ENCODE data around the gene TOR1A. TPM values are rescaled to one million over a fixed set of nuclear protein-coding genes. Genes with fewer than 3 reads are reported as not detected.
"Not testable (repeated sequence)": the region's sequence is repeated elsewhere in the genome, so short reads cannot be mapped to it uniquely, and the experiment has no call there.

TOR1A gene
- total RNA-seq, 1 donor from 2014 or later, result 60.5 TPM

- H3K27me3 Mint-ChIP-seq, result peaks cover 18% of the 10 kb centered on the region
- H3K4me1 Mint-ChIP-seq, result peaks cover 12% of the 10 kb centered on the region
- DNase-seq, result peak; percentile 80
- H3K9me3 Mint-ChIP-seq, result no peaks in the 10 kb centered on the region
- intact Hi-C loops (cut with micrococcal nuclease), result no loop called here
- H3K36me3 Mint-ChIP-seq (ENCODE audit: low read depth), result no peaks in the 10 kb centered on the region
- H3K4me3 Mint-ChIP-seq, result peak overlapping the region; percentile 58
- H3K27ac Mint-ChIP-seq, result peak overlapping the region; percentile 53
These were observed 46.8 kb downstream of the TOR1A start for GRCh38 chr9:129776938-129777768.

DNA sequence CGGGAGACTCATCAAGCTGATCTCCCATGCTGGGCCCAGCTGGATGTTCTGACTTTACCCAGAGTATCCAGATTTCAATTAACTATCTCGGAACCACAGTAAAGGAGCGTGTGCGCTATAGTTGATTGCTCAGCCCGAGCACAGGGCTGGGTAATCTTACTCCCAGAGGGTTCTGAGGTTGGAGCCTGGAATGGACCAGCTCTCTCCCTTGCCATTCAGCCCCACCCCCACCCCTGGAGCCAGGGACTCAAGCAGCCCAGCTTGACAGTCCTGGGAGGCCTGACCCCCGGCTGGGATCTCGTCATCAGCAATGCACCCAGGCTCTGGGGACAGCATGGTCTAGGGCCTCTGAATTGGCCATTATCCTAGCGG is 47.4 kb downstream of the TOR1A start:
- Mint-ChIP-seq H3K27ac (no peak overlapping the region), H3K4me3 (no peak overlapping the region), H3K9me3 (no peaks in the 10 kb centered on the region), H3K27me3 (peaks cover 18% of the 10 kb centered on the region), H3K36me3 (ENCODE audit: low read depth) (no peaks in the 10 kb centered on the region), H3K4me1 (peaks cover 12% of the 10 kb centered on the region)
- no peak for DNase-seq
- intact Hi-C loops (cut with micrococcal nuclease), result no loop called here

GRCh38 chr9:129776096-129776495 is 47.8 kb downstream of the TOR1A start:
- H3K4me3 Mint-ChIP-seq; H3K9me3 Mint-ChIP-seq; H3K27ac Mint-ChIP-seq; H3K36me3 Mint-ChIP-seq (ENCODE audit: low read depth); intact Hi-C loops (cut with micrococcal nuclease); DNase-seq: not testable (repeated sequence)
- peaks cover 12% of the 10 kb centered on the region for H3K4me1 Mint-ChIP-seq
- peaks cover 18% of the 10 kb centered on the region for H3K27me3 Mint-ChIP-seq

- Mint-ChIP-seq H3K4me1 (peaks cover 12% of the 10 kb centered on the region), H3K9me3 (no peaks in the 10 kb centered on the region), H3K36me3 (ENCODE audit: low read depth) (no peaks in the 10 kb centered on the region), H3K27ac (no peak overlapping the region), H3K27me3 (peaks cover 16% of the 10 kb centered on the region), H3K4me3 (no peak overlapping the region)
- intact Hi-C loops (cut with micrococcal nuclease), result no loop called here
- DNase-seq, result no peak
These were observed 48.5 kb downstream of the TOR1A start for GRCh38 chr9:129775448-129775798.

DNA sequence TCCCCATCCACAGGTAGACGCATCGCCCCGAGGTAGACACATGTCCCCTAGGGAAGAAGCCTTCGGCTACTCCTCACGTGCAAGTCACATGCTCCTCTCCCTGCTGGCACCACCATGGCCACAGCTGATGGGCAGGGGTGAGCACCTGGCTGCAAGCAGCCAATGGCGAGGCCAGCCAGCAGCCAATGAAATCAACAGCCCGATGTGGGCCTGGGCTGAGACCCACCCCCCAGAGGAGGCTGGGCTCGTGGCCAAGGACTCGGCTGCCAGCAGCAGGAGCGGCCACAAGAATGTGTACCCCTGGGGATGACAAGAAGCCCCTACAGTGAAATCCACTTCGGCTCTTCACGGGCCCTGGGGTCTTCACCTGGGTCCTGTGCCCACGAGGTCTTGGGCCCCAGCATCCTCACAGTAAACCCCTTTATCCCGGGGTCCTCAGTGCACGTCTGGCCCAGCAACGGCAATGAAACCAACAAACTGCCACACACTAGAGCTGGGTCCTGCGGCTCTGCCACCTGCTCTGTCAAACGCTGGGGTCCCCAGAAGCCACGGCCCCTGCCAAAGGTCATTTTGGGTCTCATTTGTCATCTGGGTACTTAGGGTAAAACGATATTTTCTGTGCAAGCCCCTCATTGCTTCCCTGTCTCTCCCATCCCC is 49.0 kb downstream of the TOR1A start:
- H3K9me3 Mint-ChIP-seq, result no peaks in the 10 kb centered on the region
- peaks cover 16% of the 10 kb centered on the region for H3K27me3 Mint-ChIP-seq
- no peak overlapping the region for H3K4me3 Mint-ChIP-seq
- DNase-seq, result no peak
- no peak overlapping the region for H3K27ac Mint-ChIP-seq
- intact Hi-C loops (cut with micrococcal nuclease), result no loop called here
- peaks cover 12% of the 10 kb centered on the region for H3K4me1 Mint-ChIP-seq
- no peaks in the 10 kb centered on the region for H3K36me3 Mint-ChIP-seq (ENCODE audit: low read depth)

GRCh38 chr9:129773262-129774048 is 50.5 kb downstream of the TOR1A start:
- H3K9me3 Mint-ChIP-seq, result no peaks in the 10 kb centered on the region
- H3K27ac Mint-ChIP-seq, result no peak overlapping the region
- no peak overlapping the region for H3K4me3 Mint-ChIP-seq
- peaks cover 12% of the 10 kb centered on the region for H3K4me1 Mint-ChIP-seq
- no peaks in the 10 kb centered on the region for H3K36me3 Mint-ChIP-seq (ENCODE audit: low read depth)
- H3K27me3 Mint-ChIP-seq, result peaks cover 12% of the 10 kb centered on the region
- intact Hi-C loops (cut with micrococcal nuclease), result no loop called here
- DNase-seq, result no peak

- H3K36me3 Mint-ChIP-seq (ENCODE audit: low read depth), result no peaks in the 10 kb centered on the region
- H3K27me3 Mint-ChIP-seq, result peaks cover 9% of the 10 kb centered on the region
- no peak overlapping the region for H3K27ac Mint-ChIP-seq
- H3K4me3 Mint-ChIP-seq, result no peak overlapping the region
- no peak for DNase-seq
- H3K4me1 Mint-ChIP-seq, result no peaks in the 10 kb centered on the region
- intact Hi-C loops (cut with micrococcal nuclease), result no loop called here
- no peaks in the 10 kb centered on the region for H3K9me3 Mint-ChIP-seq
These were observed 53.2 kb downstream of the TOR1A start for GRCh38 chr9:129770741-129771140.

DNA sequence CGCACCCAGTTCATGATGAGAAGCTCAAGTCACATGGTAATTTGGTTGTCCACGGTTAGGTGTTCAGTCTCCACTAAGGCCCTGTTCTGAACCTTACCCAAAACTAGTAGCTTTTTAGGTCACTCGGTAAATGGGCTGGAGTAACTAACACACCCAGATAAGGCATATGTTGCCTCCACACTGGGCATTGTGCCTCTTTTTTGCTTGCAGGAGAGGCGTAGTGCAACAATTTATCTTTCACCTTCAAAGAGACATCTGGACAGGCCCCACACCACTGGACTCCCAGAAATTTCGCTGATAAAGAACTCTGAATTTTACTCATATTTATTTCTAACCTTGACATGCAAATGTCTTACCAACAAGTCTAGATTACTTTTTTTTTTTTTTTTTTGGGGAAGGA is 54.3 kb downstream of the TOR1A start:
- no peak for DNase-seq
- Mint-ChIP-seq H3K27ac (no peak overlapping the region), H3K4me1 (no peaks in the 10 kb centered on the region), H3K4me3 (no peak overlapping the region), H3K9me3 (no peaks in the 10 kb centered on the region), H3K36me3 (ENCODE audit: low read depth) (no peaks in the 10 kb centered on the region), H3K27me3 (peaks cover 7% of the 10 kb centered on the region)
- intact Hi-C loops (cut with micrococcal nuclease), result no loop called here

- Mint-ChIP-seq H3K27me3 (peaks cover 4% of the 10 kb centered on the region), H3K27ac (no peak overlapping the region)
These were observed 55.5 kb downstream of the TOR1A start for GRCh38 chr9:129768486-129768885.

DNA sequence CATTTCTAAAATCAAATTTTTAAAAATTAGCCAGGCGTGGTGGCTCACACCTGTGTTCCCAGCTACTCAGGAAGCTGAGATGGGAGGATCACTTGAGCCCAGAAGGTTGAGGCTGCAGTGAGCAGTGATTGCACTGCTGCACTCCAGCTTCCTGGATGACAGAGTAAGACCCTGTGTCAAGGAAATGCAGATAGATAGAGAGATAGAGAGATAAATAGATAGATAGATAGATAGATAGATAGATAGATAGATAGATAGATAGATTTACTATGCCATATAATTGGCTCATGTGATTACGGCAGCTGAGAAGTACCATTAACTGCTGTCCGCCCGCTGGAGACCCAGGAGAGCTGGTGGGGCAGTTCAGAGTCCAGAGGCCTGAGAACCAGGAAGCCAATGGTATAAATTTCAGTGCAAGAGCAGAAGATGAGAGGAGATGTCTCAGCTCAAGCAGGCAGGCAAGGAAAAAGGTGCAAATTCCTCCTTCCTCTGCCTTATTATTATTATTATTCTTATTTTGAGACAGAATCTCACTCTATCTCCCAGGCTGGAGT is 58.1 kb downstream of the TOR1A start:
- intact Hi-C loops (cut with micrococcal nuclease), result no loop called here
- no peaks in the 10 kb centered on the region for H3K4me1 Mint-ChIP-seq

More at GRCh38 chr9:129768486-129768885, 55.5 kb downstream of the TOR1A start:
- intact Hi-C loops (cut with micrococcal nuclease), result no loop called here
- DNase-seq, result no peak
- no peaks in the 10 kb centered on the region for H3K9me3 Mint-ChIP-seq
- no peak overlapping the region for H3K4me3 Mint-ChIP-seq
- H3K36me3 Mint-ChIP-seq (ENCODE audit: low read depth), result no peaks in the 10 kb centered on the region
- no peaks in the 10 kb centered on the region for H3K4me1 Mint-ChIP-seq

GRCh38 chr9:129762985-129763926 is 60.7 kb downstream of the TOR1A start:
- no peaks in the 10 kb centered on the region for H3K36me3 Mint-ChIP-seq (ENCODE audit: low read depth)
- no peak overlapping the region for H3K4me3 Mint-ChIP-seq
- intact Hi-C loops (cut with micrococcal nuclease), result no loop called here
- no peak overlapping the region for H3K27ac Mint-ChIP-seq
- H3K27me3 Mint-ChIP-seq, result peaks cover 4% of the 10 kb centered on the region
- no peaks in the 10 kb centered on the region for H3K9me3 Mint-ChIP-seq
- DNase-seq, result no peak
- peaks cover under 1% of the 10 kb centered on the region for H3K4me1 Mint-ChIP-seq

More for the DNA sequence above, 58.1 kb downstream of the TOR1A start:
- Mint-ChIP-seq H3K27ac (no peak overlapping the region), H3K4me3 (no peak overlapping the region), H3K9me3 (no peaks in the 10 kb centered on the region), H3K36me3 (ENCODE audit: low read depth) (no peaks in the 10 kb centered on the region), H3K27me3 (peaks cover 4% of the 10 kb centered on the region)
- DNase-seq, result no peak

Measured in activated CD4-positive, alpha-beta T cell treated with anti-CD3 and anti-CD28 coated beads, Interleukin-2, amount 10 ng/mL, durations not matched to agents 24 days and 14 days (primary cell).